D721Med (cell line): ENCODE results near the gene TTLL12.

Experiments used
- DNase-seq: peaks from one replicate; pipeline ENCODE4 v3.0.0; 2011; ENCODE audit warnings: low spot score; ENCODE audit not compliant: insufficient read length
- FAIRE-seq: peaks from 2 replicates; lab custom pipeline; 2011; peaks lifted over from hg19 to GRCh38; lab: Jason Lieb, UNC
- TF ChIP-seq, protein P1 (sequence below): IDR thresholded peaks from 2 replicates; pipeline ENCODE4 v1.5.1; 2012; ENCODE audit warnings: mild to moderate bottlenecking, control low read depth; ENCODE audit not compliant: insufficient read depth; ENCODE audit errors: missing control alignments

TTLL12 gene

DNA sequence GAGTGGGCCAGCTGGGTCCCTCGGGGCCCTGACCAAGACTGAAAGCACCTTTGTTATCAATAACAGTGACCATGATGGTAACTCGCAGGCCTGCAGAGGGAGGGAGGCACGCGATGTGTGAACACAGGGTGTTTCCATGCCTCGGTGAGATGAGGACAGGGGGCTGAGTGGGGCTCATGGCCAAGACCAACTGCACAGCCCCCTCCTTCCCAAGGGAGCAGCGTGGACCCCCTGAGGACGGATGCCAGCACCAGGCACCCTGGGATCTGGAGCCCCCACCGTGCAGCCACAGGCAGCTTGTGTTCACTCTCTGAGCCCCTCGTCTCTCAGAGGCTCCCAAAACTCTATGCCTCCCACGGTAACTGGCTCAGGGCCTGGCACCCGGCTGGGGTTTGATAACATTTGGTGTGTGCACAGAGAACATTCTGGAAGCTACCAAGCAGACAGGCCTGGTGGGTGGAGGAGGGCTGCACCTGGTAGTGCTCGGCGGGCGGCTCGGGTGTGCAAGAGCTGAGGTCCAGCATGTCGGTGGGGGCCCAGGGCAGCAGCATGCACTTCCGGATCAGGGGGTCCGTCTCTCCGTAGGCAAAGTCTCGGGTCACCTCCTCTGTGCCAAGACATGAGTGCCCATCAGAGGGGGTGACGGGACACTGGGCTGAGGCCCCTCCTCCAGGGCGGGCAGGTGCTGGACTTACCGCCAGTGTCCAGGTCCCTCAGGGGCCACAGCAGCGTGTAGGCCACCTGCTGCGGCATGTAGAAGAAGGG lies 7.6 kb downstream of the TTLL12 start:
- no peak for DNase-seq
- FAIRE-seq: no peak
- TF ChIP-seq, protein P1, sequence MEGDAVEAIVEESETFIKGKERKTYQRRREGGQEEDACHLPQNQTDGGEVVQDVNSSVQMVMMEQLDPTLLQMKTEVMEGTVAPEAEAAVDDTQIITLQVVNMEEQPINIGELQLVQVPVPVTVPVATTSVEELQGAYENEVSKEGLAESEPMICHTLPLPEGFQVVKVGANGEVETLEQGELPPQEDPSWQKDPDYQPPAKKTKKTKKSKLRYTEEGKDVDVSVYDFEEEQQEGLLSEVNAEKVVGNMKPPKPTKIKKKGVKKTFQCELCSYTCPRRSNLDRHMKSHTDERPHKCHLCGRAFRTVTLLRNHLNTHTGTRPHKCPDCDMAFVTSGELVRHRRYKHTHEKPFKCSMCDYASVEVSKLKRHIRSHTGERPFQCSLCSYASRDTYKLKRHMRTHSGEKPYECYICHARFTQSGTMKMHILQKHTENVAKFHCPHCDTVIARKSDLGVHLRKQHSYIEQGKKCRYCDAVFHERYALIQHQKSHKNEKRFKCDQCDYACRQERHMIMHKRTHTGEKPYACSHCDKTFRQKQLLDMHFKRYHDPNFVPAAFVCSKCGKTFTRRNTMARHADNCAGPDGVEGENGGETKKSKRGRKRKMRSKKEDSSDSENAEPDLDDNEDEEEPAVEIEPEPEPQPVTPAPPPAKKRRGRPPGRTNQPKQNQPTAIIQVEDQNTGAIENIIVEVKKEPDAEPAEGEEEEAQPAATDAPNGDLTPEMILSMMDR: no peak

DNA sequence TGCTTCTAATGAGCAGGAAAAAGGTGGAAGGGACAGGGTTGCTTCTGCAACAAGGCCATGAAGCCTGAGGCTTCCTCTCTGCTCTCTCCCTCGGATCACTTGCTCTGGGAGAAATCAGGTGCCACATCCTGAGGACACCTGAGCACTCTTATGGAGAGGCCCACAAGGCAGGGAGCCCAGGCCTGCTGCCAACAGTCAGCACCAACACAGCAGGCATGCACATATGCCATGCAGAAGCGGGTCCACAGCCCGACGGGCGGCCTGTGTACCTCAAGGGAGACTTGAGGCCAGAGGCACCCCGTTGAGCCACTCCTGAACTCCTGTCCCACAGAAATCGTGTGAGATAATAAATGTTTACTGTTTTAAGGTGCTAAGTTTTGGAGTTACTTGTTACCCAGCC lies 9.5 kb downstream of the TTLL12 start:
- no peak for FAIRE-seq
- TF ChIP-seq, protein P1: no peak
- no peak for DNase-seq

DNA sequence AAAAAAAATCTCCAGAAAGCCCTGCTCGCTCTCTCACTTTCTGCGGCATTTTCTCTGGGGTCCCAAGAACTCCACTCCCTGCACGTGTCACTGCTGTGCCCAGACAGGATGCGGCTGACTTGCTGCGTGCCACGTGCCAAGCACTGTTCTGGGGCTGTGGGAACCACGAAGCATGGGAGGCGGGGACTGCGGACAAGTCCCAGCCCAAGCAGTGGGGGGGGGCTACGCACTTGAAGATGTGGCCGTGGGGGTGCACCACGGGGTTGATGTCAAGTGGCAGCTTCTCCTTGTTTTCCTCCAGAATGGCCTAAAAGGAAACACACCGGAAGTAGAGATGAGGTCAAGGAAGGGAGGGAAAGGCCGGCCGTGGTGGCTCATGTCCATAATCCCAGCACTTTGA lies 10.8 kb downstream of the TTLL12 start:
- no peak for DNase-seq
- FAIRE-seq: no peak
- TF ChIP-seq, protein P1: no peak

DNA sequence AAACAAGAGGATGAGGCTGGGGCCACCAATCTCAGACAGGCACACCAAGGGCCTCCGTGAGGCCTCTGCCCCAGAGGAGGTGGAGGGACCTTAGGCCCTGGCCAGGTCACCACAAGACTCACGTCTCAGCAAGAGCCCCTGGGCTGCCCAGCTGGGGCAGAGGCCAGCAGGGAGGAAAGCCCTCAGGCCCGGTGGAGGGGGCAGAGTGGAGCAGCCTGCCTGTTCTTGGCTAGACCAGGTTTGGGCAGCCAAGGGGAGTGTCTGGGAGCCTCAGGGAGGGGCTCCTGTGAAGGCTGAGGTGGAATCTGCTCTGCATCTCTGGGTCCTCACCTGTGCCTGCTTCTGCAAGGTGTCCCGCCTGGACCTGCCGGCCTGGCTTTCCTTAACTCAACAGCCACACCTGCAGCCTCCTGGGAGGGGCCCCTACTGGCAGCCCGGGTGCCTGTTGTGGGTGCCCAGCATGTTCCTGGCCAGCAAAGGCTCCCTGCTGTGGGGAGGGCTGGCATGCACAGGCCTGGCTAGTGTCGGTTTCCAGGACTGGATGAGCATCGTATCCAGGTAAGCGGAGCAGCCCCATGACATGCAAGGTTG lies 11.9 kb downstream of the TTLL12 start:
- DNase-seq (no peak), FAIRE-seq (no peak)
- TF ChIP-seq, protein P1: no peak

DNA sequence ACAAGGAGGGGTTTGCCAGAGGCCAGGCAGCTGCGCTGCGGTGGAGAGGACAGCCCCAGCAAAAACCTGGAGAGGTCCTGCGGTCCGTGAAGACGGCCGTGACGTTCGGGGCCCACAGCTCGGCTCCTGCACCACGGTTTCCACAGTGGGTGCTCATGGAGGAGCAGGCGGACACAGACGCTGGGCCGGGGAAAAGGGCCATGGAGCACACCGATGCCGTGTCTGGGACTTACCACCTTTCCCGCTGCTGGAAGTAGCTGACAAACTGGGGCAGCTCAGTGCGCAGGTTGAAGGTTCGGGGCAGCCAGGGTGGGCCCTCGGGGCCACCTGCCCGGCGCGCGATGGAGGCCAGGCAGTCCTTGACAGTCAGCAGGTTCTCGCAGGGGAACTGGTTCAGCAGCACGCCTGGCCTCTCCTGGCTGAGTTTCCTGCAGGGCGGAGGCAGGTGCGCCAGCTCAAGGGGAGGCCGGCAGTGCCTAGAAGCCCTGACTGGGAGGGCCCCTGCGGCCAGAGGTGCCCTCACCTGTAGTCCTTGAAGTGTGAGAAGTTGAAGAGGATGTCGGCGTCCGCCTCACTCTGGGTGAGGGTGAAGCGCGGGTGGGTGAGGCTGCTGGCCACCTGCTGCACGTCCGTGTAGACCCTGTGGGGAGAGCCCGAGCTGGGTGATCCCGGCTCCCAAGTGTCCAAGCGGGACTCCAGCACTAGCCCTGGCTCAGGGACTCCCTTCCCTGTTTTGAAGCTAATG lies 12.8 kb downstream of the TTLL12 start:
- no peak for FAIRE-seq
- no peak for DNase-seq
- TF ChIP-seq, protein P1: no peak

- FAIRE-seq (no peak), DNase-seq (no peak)
- TF ChIP-seq, protein P1: no peak
Observed at GRCh38 chr22:43173566-43173965, 13.4 kb downstream of the TTLL12 start.
